GM12801 (cell line): ENCODE data around the gene EIF2AK2.

Experiments used
- CTCF ChIP-seq: IDR thresholded peaks from one replicate; pipeline ENCODE4 v1.5.1; 2011; ENCODE audit warnings: control low read depth; ENCODE audit not compliant: insufficient read length; ENCODE audit errors: extremely low read depth

EIF2AK2 gene

GRCh38 chr2:37156071-37156856 is 516 bp downstream of the EIF2AK2 start:
- TF ChIP-seq CTCF = no peak

- no peak for TF ChIP-seq CTCF
Measured at GRCh38 chr2:37154785-37155184, 2.0 kb downstream of the EIF2AK2 start.

GRCh38 chr2:37153224-37153623 is 3.6 kb downstream of the EIF2AK2 start:
- TF ChIP-seq CTCF = no peak

GRCh38 chr2:37149626-37150322 is 7.0 kb downstream of the EIF2AK2 start:
- no peak for TF ChIP-seq CTCF

GRCh38 chr2:37148325-37148724 is 8.5 kb downstream of the EIF2AK2 start:
- TF ChIP-seq CTCF = no peak

- TF ChIP-seq CTCF = no peak
Measured at GRCh38 chr2:37146062-37146461, 10.7 kb downstream of the EIF2AK2 start.

- TF ChIP-seq CTCF = no peak
Measured at GRCh38 chr2:37143974-37144373, 12.8 kb downstream of the EIF2AK2 start.
